ENCODE measurements around the gene SLIT1. TPM values are rescaled to one million over a fixed set of nuclear protein-coding genes. Genes with fewer than 3 reads are reported as not detected.

SLIT1 gene
- total RNA-seq, 1 donor from 2014 or later: 0.12 TPM

- TF ChIP-seq CTCF (conservative IDR thresholded peaks at IDR 0.05; ENCODE audit: low read depth, low read length): no peak
- DNase-seq (ENCODE audit: low read depth): no peak
- no peak overlapping the region for H3K4me3 ChIP-seq (ENCODE audit: low read depth, low read length)
These were observed 19.3 kb upstream of the SLIT1 start for GRCh38 chr10:97204826-97205679.

- H3K4me3 ChIP-seq (ENCODE audit: low read depth, low read length): no peak overlapping the region
- no peak for DNase-seq (ENCODE audit: low read depth)
- TF ChIP-seq CTCF (conservative IDR thresholded peaks at IDR 0.05; ENCODE audit: low read depth, low read length): no peak
These were observed 17.5 kb upstream of the SLIT1 start for GRCh38 chr10:97203220-97203619.

- no peak overlapping the region for H3K4me3 ChIP-seq (ENCODE audit: low read depth, low read length)
- no peak for DNase-seq (ENCODE audit: low read depth)
- no peak for TF ChIP-seq CTCF (conservative IDR thresholded peaks at IDR 0.05; ENCODE audit: low read depth, low read length)
These were observed 14.9 kb upstream of the SLIT1 start for GRCh38 chr10:97200616-97201015.

- TF ChIP-seq CTCF (conservative IDR thresholded peaks at IDR 0.05; ENCODE audit: low read depth, low read length): no peak
- DNase-seq (ENCODE audit: low read depth): no peak
These were observed 13.4 kb upstream of the SLIT1 start for GRCh38 chr10:97199152-97199551.

GRCh38 chr10:97197030-97197500, 11.3 kb upstream of the SLIT1 start:
- no peak for DNase-seq (ENCODE audit: low read depth)
- H3K4me3 ChIP-seq (ENCODE audit: low read depth, low read length): no peak overlapping the region
- TF ChIP-seq CTCF (conservative IDR thresholded peaks at IDR 0.05; ENCODE audit: low read depth, low read length): no peak

More at GRCh38 chr10:97199152-97199551, 13.4 kb upstream of the SLIT1 start:
- H3K4me3 ChIP-seq (ENCODE audit: low read depth, low read length): no peak overlapping the region

GRCh38 chr10:97196223-97197029, 10.7 kb upstream of the SLIT1 start:
- H3K4me3 ChIP-seq (ENCODE audit: low read depth, low read length): peak overlapping the region; percentile 55
- TF ChIP-seq CTCF (conservative IDR thresholded peaks at IDR 0.05; ENCODE audit: low read depth, low read length): peak; percentile 81
- no peak for DNase-seq (ENCODE audit: low read depth)
